Erythroblast (primary cell): ENCODE measurements around the gene VIPR1.

Experiments used
- DNase-seq, 2 experiments: peaks; one replicate each; lab custom pipeline; 2025; lab: John Stamatoyannopoulos, UW
- GATA1 ChIP-seq: IDR thresholded peaks from 2 replicates; pipeline ENCODE4 v1.6.1; 2011; ENCODE audit warnings: low read depth, mild to moderate bottlenecking, control low read depth, low read length, moderate library complexity
- POLR2A ChIP-seq: IDR thresholded peaks from 2 replicates; pipeline ENCODE4 v1.6.1; 2011; ENCODE audit warnings: mild to moderate bottlenecking, low read length

The VIPR1 gene

GRCh38 chr3:42502429-42503250 lies at the start of gene VIPR1:
Gene VIPR1 (plus strand): TSS chr3:42502643. CDS start chr3:42502736, 93 bp downstream.
- DNase-seq, result peak; percentile 50 to 53
- TF ChIP-seq POLR2A (no peak), GATA1 (no peak)

- no peak for DNase-seq
- no peak for TF ChIP-seq POLR2A
- no peak for TF ChIP-seq GATA1
Observed at GRCh38 chr3:42456211-42456610, 46.2 kb upstream of the VIPR1 start.

- peak in 1 of 2 experiments; percentile 19 for DNase-seq
- no peak for TF ChIP-seq GATA1
Observed at GRCh38 chr3:42459151-42459550, 43.3 kb upstream of the VIPR1 start.

- TF ChIP-seq POLR2A (no peak), GATA1 (no peak)
- DNase-seq, result no peak
Observed at GRCh38 chr3:42461762-42462161, 40.7 kb upstream of the VIPR1 start.

- DNase-seq, result no peak
- TF ChIP-seq GATA1, result no peak
- no peak for TF ChIP-seq POLR2A
Observed at GRCh38 chr3:42463093-42463492, 39.4 kb upstream of the VIPR1 start.

GRCh38 chr3:42468111-42468510 lies 34.3 kb upstream of the VIPR1 start:
- no peak for DNase-seq
- no peak for TF ChIP-seq POLR2A
- no peak for TF ChIP-seq GATA1

- no peak for DNase-seq
- TF ChIP-seq GATA1 (no peak), POLR2A (no peak)
Observed at GRCh38 chr3:42472555-42472954, 29.9 kb upstream of the VIPR1 start.

GRCh38 chr3:42473083-42473932 lies 29.1 kb upstream of the VIPR1 start:
- DNase-seq, result no peak
- TF ChIP-seq GATA1 (no peak), POLR2A (no peak)

GRCh38 chr3:42476225-42477125 lies 26.0 kb upstream of the VIPR1 start:
- TF ChIP-seq POLR2A (no peak), GATA1 (no peak)

GRCh38 chr3:42477696-42478095 lies 24.7 kb upstream of the VIPR1 start:
- DNase-seq, result no peak
- TF ChIP-seq GATA1, result no peak
- no peak for TF ChIP-seq POLR2A

More at GRCh38 chr3:42476225-42477125, 26.0 kb upstream of the VIPR1 start:
- DNase-seq, result no peak

- no peak for DNase-seq
- TF ChIP-seq GATA1 (no peak), POLR2A (no peak)
Observed at GRCh38 chr3:42478830-42479229, 23.6 kb upstream of the VIPR1 start.

- no peak for DNase-seq
Observed at GRCh38 chr3:42486814-42487565, 15.5 kb upstream of the VIPR1 start.

More at GRCh38 chr3:42486814-42487565, 15.5 kb upstream of the VIPR1 start:
- TF ChIP-seq GATA1, result no peak
- no peak for TF ChIP-seq POLR2A
